HepG2 (cell line): ENCODE data around the gene ACKR3. TPM values are rescaled to one million over a fixed set of nuclear protein-coding genes. Genes with fewer than 3 reads are reported as not detected.

Source experiments
- ATAC-seq: fragments of 200-7000 bp; cut with Tn5 transposase; 3 replicates; pipeline ENCODE4 v1.9.1; 2020; ENCODE audit warnings: mild to moderate bottlenecking, moderate library complexity
- BruUV-seq: library from RNA; stranded (reverse); fragments of 400-500 nt; replicated peaks from 2 replicates; lab custom pipeline; 2021; lab: Mats Ljungman, UMichigan
- CTCF ChIA-PET: fragments of 300-600 bp; formaldehyde crosslinking; extraction: SDS; loops from one replicate; lab custom pipeline; 2021; ENCODE audit warnings: low total read pairs, inconsistent platforms, low intra/inter-chr PET ratio; lab: Yijun Ruan, JAX
- POLR2A ChIA-PET: fragments of 350-600 bp; sonication (Branson Sonifier 250); formaldehyde crosslinking; loops from one replicate; lab custom pipeline; 2020; ENCODE audit warnings: antibody characterized with exemption, inconsistent platforms; lab: Yijun Ruan, JAX
- DNase-seq: peaks from one replicate; pipeline ENCODE4 v3.0.0-alpha.2; 2015; ENCODE audit warnings: low spot score
- FAIRE-seq: peaks from 3 replicates; lab custom pipeline; 2011; peaks lifted over from hg19 to GRCh38; lab: Jason Lieb, UNC
- H2AFZ ChIP-seq: one replicate; pipeline ENCODE4 v1.6.1; 2011; ENCODE audit warnings: low read length, inconsistent platforms
- H3K27ac ChIP-seq: fragments of 300-600 bp; 3 replicates; pipeline ENCODE4 v1.8.0; 2011; ENCODE audit warnings: mixed run types, mild to moderate bottlenecking, mixed read lengths, low read length, inconsistent platforms; ENCODE audit not compliant: insufficient read depth; ENCODE audit errors: extremely low read length
- H3K27me3 ChIP-seq, 2 experiments: fragments of 200-600 bp in 1 of 2; 2 replicates in 1 of 2; 3 replicates in 1 of 2; pipeline versions ENCODE4 v1.6.0 to v1.8.0; 2011; ENCODE audit warnings: low read length in 2 of 2, mild to moderate bottlenecking in 2 of 2, moderate library complexity in 2 of 2, inconsistent platforms in 1 of 2; ENCODE audit not compliant: insufficient read depth in 2 of 2, control insufficient read depth in 1 of 2
- H3K36me3 ChIP-seq, 2 experiments: fragments of 200-600 bp in 1 of 2; replicated peaks in 1 of 2; 2 replicates in 1 of 2; 3 replicates in 1 of 2; pipeline versions ENCODE4 v1.5.1 to v1.8.0; 2011; ENCODE audit warnings: low read length in 2 of 2, inconsistent platforms in 1 of 2; ENCODE audit not compliant: insufficient read depth in 2 of 2, control insufficient read depth in 1 of 2
- H3K4me1 ChIP-seq: 2 replicates; pipeline ENCODE4 v1.5.1; 2012; ENCODE audit warnings: low read length, inconsistent platforms; ENCODE audit not compliant: insufficient read depth
- H3K4me2 ChIP-seq: 2 replicates; pipeline ENCODE4 v1.6.0; 2011; ENCODE audit warnings: low read depth, low read length, inconsistent platforms
- H3K4me3 ChIP-seq, 3 experiments: fragments of 200-600 bp in 1 of 3; sonication (generic), shearing (Covaris generic) in 1 of 3; replicated peaks in 1 of 3; 2 replicates each; pipeline ENCODE4 v1.5.1; 2011 to 2016; ENCODE audit warnings: low read length in 3 of 3, inconsistent platforms in 2 of 3, low read depth in 2 of 3, mild to moderate bottlenecking in 2 of 3, control low read depth in 1 of 3, mixed read lengths in 1 of 3; ENCODE audit not compliant: insufficient read depth in 1 of 3
- H3K79me2 ChIP-seq: one replicate; pipeline ENCODE4 v1.6.1; 2011; ENCODE audit warnings: low read length, inconsistent platforms; ENCODE audit not compliant: insufficient read depth
- H3K9ac ChIP-seq: 2 replicates; pipeline ENCODE4 v1.6.0; 2011; ENCODE audit warnings: mild to moderate bottlenecking, low read depth, low read length, inconsistent platforms; ENCODE audit not compliant: insufficient read depth
- H3K9me3 ChIP-seq: 2 replicates; pipeline ENCODE4 v1.5.1; 2012; ENCODE audit warnings: mild to moderate bottlenecking, low read length
- H4K20me1 ChIP-seq: 2 replicates; pipeline ENCODE4 v1.6.0; 2011; ENCODE audit warnings: inconsistent platforms, mild to moderate bottlenecking, low read length, moderate library complexity; ENCODE audit not compliant: insufficient read depth
- HOXA3 ChIP-seq: sonication (generic); formaldehyde crosslinking; IDR thresholded peaks from 2 replicates; pipeline ENCODE4 v1.5.0; 2020; ENCODE audit warnings: missing genetic modification reagents
- THYN1 ChIP-seq: sonication (generic); formaldehyde crosslinking; IDR thresholded peaks from 2 replicates; pipeline ENCODE4 v1.8.1; 2023; ENCODE audit warnings: low read depth, mild to moderate bottlenecking, moderate library complexity, missing genetic modification reagents, borderline replicate concordance
- ZBTB3 ChIP-seq: sonication (generic); formaldehyde crosslinking; IDR thresholded peaks from 2 replicates; pipeline ENCODE4 v1.4.0; 2020; ENCODE audit warnings: low read depth, mild to moderate bottlenecking, moderate library complexity, missing genetic modification reagents, borderline replicate concordance
- ZNF143 ChIP-seq: sonication (generic); formaldehyde crosslinking; IDR thresholded peaks from 2 replicates; pipeline ENCODE4 v1.4.0; 2020; ENCODE audit warnings: missing genetic modification reagents
- ZNF678 ChIP-seq: sonication (generic); formaldehyde crosslinking; IDR thresholded peaks from 2 replicates; pipeline ENCODE4 v1.4.0; 2020; ENCODE audit warnings: mild to moderate bottlenecking, missing genetic modification reagents
- WGBS: methylation state at CpG from one replicate; pipeline ENCODE4 v1.1.6; 2017; ENCODE audit warnings: low lambda C conversion rate; 5-methylcytosine and 5-hydroxymethylcytosine counted together
- in situ Hi-C: cut with HindIII; loops from 2 replicates; pipeline ENCODE4 v1.10.0; 2017; ENCODE audit warnings: low pct_unique_long_range_greater_than_20kb; ENCODE audit not compliant: extremely low pct_ligation_motif_present
- intact Hi-C: fragments of 100-400 bp; cut with micrococcal nuclease; formaldehyde crosslinking; loops from one replicate; pipeline ENCODE4 v1.10.0; 2022; ENCODE audit not compliant: unreplicated experiment
- polyA plus RNA-seq, 8 experiments: library from polyadenylated mRNA; depleted of rRNA in 3 of 8; stranded (reverse) in 7 of 8; unstranded in 1 of 8; fragments of >200 nt; fragmentation: Illumina TruSeq in 4 of 8; extraction: Trizol in 4 of 8; gene quantifications; 2 replicates each; pipeline versions ENCODE4 v1.2.1 to v1.2.3, GENCODE V29; 2011 to 2016; ENCODE audit warnings: low read depth in 4 of 8, missing spikeins in 1 of 8, mixed read lengths in 1 of 8; ENCODE audit not compliant: insufficient read depth in 1 of 8
- total RNA-seq, 5 experiments: library from RNA; depleted of rRNA; stranded (reverse); fragments of >200 nt; fragmentation: Illumina TruSeq; extraction: Trizol; gene quantifications; 2 replicates each; pipeline ENCODE4 v1.2.3, GENCODE V29; 2016; ENCODE audit warnings: low read depth in 1 of 5
- TF ChIP-seq, protein P1 (sequence below): sonication (generic); formaldehyde crosslinking; IDR thresholded peaks from 2 replicates; pipeline ENCODE4 v1.4.0; 2020; ENCODE audit warnings: mild to moderate bottlenecking, missing genetic modification reagents
- TF ChIP-seq, protein P2 (sequence below): sonication (generic); formaldehyde crosslinking; IDR thresholded peaks from 2 replicates; pipeline ENCODE4 v1.5.0; 2020; ENCODE audit warnings: missing genetic modification reagents

The ACKR3 gene
- total and polyA plus RNA-seq, 2 of the 13 experiments (the other 11 are each of a cell fraction or from before 2014, with no cell fraction given), result not detected

DNA sequence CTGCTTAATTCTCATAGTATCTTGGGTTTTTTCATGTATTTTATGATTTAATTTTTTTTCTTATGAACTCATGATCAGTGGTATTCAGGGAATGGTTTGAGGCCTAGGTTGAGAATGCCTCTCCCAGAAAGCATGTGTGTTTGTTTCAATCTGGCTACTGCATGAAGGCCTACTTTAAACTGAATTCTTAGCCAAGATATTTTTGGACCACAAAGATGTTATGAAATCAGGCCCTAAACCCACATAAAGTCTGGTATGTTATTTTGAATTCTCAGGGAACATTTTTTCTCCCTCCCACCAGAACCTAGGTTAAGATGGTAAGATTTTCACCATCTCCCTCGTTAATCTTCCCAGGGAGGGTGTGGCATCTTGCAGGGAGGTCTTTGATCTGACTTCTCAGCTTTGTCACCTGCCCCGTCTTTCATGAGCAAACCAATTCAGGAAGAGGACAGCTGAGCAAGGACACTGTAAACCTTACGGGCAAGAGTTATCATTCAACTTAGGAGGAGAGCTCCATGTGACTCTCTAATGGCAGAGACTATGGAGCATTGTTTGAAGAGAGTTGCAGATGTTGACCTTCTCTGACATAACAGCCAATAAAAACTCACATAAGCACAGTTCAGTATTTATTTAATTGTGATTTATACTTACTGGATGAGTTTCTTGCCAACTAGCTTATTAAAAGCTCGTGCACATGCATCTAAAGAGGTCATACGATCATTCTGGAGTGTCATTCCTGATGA, 21.3 kb upstream of the ACKR3 start:
- ATAC-seq (no peak), FAIRE-seq (no peak), DNase-seq (no peak)
- TF ChIP-seq, protein P1, sequence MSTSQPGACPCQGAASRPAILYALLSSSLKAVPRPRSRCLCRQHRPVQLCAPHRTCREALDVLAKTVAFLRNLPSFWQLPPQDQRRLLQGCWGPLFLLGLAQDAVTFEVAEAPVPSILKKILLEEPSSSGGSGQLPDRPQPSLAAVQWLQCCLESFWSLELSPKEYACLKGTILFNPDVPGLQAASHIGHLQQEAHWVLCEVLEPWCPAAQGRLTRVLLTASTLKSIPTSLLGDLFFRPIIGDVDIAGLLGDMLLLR (CRISPR knock-in tag), result no peak
- no peak for TF ChIP-seq HOXA3
- TF ChIP-seq ZNF143, result no peak
- no peak for TF ChIP-seq THYN1 (CRISPR knock-in tag)
- TF ChIP-seq ZBTB3, result no peak
- TF ChIP-seq, protein P2, sequence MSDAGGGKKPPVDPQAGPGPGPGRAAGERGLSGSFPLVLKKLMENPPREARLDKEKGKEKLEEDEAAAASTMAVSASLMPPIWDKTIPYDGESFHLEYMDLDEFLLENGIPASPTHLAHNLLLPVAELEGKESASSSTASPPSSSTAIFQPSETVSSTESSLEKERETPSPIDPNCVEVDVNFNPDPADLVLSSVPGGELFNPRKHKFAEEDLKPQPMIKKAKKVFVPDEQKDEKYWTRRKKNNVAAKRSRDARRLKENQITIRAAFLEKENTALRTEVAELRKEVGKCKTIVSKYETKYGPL (CRISPR knock-in tag), result no peak
- no peak for TF ChIP-seq ZNF678 (CRISPR knock-in tag)
- BruUV-seq, result no TSS peak
- WGBS, result 25% methylated on average over 5 of the region's 5 CpGs
- POLR2A ChIA-PET, result no interaction called here
- Histone ChIP-seq H3K36me3 (no peaks in the 10 kb centered on the region), H3K79me2 (no peaks in the 10 kb centered on the region), H4K20me1 (no peaks in the 10 kb centered on the region), H3K27ac (no peak overlapping the region), H3K4me1 (no peaks in the 10 kb centered on the region), H3K9ac (no peak overlapping the region), H3K4me3 (no peak overlapping the region), H3K27me3 (peaks cover 0 to 40% of the 10 kb centered on the region in 2 experiments; a peak in 4 of 5 replicates), H3K9me3 (no peaks in the 10 kb centered on the region), H2AFZ (no peak overlapping the region), H3K4me2 (no peak overlapping the region)
- CTCF ChIA-PET, result no interaction called here
- intact Hi-C loops (no loop called here), in situ Hi-C loops (no loop called here)
